Gastrocnemius medialis (tissue), 4 donors: Measurements from ENCODE around the gene KRTAP5-9.
"Not testable (repeated sequence)": the region's sequence is repeated elsewhere in the genome, so short reads cannot be mapped to it uniquely, and the experiment has no call there.

ENCODE experiments used
- POLR2A ChIP-seq, 2 donors: fragments of 450-650 bp; IDR thresholded peaks; one replicate each; pipeline ENCODE4 v1.6.1; 2017; ENCODE audit warnings: antibody characterized with exemption in 2 of 2, mild to moderate bottlenecking in 2 of 2, moderate library complexity in 2 of 2
- TF ChIP-seq, protein P1 (sequence below), 5 experiments: fragments of 450-650 bp in 3 of 5; fragments of 200-600 bp in 2 of 5; sonication (generic) in 2 of 5; IDR thresholded peaks in 4 of 5; conservative IDR thresholded peaks in 1 of 5; 1 replicate in 4 of 5; 2 replicates in 1 of 5; pipeline ENCODE4 v1.5.1; 2016 to 2019; ENCODE audit warnings: antibody characterized with exemption in 5 of 5, mild to moderate bottlenecking in 3 of 5, moderate library complexity in 3 of 5

DNA sequence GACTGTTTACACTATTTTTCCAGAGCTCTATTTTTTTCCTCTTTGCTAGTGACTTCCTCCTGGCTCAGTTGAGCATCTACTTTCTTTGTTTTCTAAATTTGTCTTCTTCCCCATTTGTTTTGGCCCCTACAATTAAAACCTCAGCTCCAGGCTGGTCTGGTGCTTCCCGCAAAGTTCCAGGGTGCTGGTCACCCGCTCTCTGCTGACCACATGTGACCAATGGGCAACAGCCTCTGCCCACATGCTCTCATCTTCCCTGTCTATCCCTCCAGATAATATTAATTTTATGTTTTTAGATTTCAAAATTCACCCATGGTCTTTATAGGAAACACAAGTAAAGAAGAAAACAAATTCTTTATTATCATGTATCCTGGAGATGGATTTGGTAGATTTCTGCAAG, 34.7 kb downstream of the KRTAP5-9 start:
- TF ChIP-seq, protein P1, sequence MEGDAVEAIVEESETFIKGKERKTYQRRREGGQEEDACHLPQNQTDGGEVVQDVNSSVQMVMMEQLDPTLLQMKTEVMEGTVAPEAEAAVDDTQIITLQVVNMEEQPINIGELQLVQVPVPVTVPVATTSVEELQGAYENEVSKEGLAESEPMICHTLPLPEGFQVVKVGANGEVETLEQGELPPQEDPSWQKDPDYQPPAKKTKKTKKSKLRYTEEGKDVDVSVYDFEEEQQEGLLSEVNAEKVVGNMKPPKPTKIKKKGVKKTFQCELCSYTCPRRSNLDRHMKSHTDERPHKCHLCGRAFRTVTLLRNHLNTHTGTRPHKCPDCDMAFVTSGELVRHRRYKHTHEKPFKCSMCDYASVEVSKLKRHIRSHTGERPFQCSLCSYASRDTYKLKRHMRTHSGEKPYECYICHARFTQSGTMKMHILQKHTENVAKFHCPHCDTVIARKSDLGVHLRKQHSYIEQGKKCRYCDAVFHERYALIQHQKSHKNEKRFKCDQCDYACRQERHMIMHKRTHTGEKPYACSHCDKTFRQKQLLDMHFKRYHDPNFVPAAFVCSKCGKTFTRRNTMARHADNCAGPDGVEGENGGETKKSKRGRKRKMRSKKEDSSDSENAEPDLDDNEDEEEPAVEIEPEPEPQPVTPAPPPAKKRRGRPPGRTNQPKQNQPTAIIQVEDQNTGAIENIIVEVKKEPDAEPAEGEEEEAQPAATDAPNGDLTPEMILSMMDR (IDR thresholded peaks at IDR 0.05 in 4 of 5, conservative IDR thresholded peaks at IDR 0.05 in 1 of 5) = not testable (repeated sequence)
- not testable (repeated sequence) for TF ChIP-seq POLR2A (IDR thresholded peaks at IDR 0.05)
